Ramos (cell line): ENCODE measurements around the gene HMX1.

Experiments used
- in situ Hi-C: fragments of 300-500 bp; cut with MboI; formaldehyde crosslinking; loops from one replicate; pipeline ENCODE4 v1.14.3; 2022; ENCODE audit warnings: low sequenced_read_pairs; ENCODE audit not compliant: unreplicated experiment

HMX1 gene

DNA sequence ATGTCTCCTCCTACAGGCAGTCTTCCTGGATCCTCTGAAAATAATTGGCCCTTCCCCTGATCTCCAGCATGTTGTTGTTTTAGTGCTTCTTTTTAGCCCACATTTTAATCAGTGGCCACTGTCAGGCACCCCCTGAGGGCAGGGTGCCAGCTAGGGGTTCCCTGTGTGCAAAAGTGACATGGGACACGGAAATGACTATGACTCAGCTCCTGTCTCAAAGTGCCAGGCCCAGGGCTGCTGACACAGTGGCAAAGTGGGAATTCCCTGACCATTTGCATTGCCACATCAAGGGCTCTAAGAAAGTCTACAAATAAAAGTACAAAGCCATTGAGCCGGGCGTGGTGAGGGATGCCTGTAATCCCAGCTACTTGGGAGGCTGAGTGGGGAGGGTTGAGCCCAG, 24.8 kb downstream of the HMX1 start:
- in situ Hi-C loops, result no loop called here

DNA sequence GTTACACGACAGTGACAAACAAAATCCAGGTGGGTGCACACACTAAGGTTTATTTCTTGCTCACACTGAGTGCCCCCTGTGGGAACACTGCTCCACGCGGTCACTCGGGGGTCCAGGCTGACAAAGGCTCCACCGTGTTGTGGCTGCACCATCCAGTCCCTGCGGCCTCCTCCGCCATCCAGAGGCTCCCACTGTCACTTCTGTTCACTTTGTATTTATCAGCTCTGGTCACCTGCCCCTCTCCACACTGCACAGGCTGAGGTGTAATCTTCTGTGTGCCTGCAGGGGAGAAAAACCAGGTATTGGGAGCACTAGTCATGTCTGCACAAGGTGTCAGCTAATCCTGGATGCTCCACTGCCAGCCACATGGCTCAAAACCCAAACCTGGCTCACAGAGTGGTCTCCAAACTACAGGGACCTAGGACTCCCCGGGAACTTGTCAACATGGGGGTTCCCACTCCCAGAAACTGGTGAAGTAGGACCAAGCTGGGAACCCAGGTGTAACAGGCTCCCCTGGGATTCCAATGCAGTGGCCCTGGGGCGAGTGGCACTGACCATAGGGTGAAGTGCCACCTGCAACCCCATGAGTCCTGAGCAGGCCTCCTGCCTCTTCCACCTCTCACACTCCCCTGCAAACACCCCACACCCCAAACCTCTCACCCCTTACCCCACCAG, 25.5 kb downstream of the HMX1 start:
- in situ Hi-C loops, result no loop called here

DNA sequence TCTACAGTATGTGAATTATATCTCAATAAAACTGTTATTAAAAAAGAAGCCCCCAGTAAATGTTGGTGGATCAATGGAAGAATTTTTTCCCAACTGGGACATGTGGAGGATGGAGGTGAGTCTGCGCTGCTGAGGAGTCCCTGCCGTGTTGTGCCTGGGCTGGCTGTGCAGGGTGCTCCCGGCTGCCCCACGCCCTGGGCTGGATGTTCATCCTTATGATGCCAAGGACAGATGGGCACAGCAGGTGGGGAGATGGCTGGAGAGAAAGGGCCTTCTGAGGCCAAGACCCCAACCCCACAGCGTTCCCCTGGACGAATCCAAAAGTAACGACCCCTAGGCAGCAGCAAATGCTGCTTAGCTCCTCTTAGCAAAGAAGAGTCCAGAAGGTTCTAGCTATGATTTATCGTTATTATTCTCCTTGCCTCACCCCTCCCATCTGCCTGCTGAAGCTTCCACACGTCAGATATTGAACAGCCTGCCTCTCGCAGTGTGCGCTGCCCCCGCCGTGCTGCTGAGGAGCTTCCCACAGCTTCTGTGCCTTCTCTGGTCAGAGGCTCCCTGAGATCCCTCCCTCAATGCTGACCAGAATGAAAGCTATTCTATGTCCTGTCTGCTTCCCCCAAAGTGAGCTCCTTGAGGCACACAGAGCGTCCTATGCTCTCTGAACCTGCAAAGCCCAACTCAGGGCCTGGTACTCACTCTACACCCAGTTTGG, 26.5 kb downstream of the HMX1 start:
- in situ Hi-C loops, result no loop called here

DNA sequence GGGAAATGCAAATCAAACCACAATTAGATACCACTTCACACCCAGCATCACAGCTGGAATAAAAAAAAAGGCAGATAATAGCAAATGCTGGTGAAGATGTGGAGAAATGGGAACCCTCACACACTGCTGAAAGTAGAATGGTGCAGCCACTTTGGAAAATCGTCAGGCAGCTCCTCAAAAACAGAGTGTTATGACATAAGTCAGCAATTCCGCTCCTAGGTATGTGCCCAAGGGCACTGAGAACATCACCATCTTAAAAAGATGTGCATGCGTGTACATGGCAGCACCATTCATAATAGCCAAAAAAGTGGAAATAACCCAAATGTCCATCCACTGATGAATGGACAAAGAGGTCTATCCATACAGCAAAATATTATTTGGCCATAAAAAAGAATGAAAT, 28.0 kb downstream of the HMX1 start:
- in situ Hi-C loops, result no loop called here

DNA sequence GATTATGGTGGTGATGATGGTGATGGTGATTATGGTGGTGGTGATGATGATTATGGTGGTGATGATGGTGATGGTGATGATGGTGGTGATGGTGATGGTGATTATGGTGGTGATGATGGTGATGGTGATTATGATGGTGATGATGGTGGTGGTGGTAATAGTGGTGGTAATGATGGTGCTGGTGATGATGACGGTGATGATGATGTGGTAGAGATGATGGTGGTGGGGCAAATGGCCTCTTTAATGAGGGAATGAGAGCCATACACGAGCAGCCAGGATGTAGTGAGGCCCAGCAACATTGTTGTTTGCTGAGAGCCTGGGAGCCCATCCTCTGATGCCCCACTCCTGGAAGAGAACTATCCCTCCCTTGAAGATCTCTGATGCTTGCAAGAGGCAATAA, 29.0 kb downstream of the HMX1 start:
- in situ Hi-C loops, result no loop called here

DNA sequence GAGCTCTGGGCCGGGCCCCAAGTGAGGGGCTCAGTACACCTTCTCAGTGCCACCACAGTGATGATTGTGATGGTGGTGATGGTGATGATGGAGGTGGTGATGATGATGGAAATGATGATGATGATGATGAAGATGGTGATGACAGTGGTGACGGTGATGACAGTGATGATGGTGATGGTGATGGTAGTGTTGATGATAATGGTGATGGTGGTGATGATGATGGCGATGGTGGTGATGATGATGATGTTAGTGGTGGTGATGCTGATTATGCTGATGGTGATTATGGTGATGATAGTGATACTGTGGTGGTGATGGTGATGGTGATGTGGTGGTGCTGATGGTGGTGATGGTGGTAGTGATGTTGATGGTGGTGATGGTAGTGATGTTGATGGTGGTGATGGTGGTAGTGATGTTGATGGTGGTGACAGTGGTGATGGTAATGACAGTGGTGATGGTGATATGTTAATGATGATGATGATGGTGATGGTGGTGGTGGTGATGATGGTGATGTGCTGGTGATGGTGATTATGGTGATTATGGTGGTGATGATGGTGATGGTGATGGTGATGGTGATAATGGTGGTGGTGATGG, 29.9 kb downstream of the HMX1 start:
- in situ Hi-C loops, result no loop called here

DNA sequence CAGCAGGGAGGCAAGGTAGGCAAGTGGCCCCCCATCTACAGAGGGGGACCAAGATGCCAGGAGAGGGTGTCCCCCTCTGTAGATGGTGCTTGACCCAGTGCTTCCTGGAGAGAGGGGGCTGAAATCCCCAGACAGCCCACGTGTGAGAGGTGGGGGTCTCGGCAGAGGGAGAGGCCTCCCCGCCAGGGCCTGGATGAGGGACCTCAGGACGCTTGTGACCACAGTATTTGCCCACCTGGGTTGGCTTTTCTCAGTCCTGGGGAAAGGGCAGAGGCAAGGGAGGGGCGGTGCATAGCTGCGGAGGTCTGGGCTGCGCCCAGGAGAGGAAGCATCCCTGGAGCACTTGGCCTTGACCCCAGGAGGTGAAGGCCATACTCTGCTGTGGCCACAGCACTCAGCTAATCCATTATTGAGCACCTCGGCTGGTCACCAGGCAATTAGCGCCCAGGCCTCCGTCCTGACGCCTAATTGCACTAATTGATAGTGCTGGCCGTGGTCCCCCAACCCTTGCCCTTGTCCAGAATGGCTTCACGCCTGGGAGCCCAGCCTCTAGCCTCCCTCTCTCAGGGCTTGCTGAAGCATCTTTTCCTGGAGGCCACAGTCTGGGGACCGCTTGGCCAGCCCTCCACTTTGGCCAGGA, 30.7 kb downstream of the HMX1 start:
- in situ Hi-C loops, result no loop called here

DNA sequence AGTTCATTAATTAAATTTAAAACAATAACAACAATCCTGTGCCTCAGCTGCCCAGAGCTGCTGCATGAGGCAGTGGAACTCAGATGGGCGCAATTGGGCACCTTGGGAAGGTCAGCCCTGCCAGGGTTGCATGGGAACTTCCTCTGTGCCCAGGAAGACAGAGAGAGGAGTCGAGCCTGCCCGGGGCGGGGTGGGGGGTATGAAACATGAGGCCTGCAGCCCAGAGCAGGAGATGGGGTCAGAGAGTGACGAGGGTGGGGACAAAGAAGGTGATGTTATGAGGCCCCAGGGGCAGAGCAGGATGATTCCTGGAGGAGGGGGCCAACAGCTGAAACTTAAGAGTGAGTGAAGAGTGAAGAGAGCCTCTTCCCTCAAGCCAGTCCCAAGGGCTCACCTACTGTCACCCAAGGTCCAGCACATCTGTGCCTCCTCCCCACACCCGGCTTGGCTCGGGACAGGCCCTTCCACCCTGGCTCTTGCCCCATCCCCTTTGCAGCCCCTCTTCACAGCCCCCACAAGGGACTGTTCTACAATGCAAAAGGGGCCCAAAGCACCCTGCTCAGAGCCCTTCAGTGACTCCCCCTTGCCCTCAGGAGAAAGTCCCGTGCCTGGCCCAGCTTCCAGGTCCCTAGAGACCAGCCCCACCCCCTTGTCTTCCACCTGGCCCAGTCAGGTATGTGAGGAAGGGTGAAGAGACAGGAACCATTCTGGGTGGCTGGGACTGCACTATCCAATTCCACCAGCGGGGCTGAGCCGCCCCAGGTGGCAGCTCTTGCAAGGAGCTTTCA, 31.4 kb downstream of the HMX1 start:
- in situ Hi-C loops, result no loop called here

DNA sequence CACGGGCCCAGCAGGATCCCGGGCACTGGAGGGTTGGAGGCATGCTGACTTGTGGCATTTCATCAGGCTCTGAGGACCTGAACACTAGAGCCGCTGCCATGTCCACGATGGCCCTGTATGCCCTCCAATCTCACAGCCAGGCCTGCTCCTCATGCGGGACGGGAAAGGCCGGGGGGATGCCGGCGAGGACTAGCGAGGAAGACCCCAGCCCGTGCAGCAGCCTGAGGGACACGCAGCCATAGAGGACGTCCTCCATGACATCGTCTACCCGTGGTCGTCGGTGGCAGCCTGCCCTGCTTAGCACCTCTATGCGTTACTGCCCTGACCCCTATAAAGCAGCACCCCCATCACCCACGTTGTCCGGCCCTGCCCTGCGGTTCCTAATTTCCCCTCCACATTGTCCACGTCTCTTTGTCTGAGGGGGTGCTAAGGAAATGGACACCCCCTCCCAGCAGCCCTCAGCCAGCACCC, 32.6 kb downstream of the HMX1 start:
- in situ Hi-C loops, result no loop called here

DNA sequence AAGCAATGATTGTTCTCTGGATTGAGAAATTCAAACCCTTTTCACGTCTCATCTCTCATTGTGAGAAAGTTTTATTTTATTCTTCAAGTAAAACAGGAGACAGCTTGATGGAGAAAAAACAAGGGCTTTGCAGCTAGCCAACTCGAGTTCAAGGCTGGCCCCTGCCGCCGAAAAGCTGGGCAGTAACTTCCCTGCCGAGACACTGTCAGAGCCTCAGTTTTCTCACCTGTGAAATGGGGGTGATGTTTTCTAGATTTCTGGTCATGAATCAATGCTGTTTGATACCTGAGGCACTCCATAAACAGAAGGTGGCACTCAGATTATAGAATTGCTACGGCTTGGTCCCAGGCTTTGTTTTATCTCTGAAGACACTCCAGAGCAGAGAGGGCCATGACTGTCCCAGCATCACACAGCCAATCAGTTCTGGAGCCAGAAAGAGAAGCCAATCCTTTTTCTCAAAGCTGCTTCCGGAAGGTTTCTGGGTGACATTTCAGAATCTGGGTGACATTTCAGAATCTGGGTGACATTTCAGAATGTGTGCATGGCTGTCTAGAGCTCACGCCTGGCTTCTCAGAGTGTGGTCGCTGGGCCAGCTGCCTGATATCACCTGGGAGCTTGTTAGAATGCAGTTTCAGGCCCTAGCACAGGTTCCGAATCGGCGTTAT, 33.2 kb downstream of the HMX1 start:
- in situ Hi-C loops, result no loop called here

DNA sequence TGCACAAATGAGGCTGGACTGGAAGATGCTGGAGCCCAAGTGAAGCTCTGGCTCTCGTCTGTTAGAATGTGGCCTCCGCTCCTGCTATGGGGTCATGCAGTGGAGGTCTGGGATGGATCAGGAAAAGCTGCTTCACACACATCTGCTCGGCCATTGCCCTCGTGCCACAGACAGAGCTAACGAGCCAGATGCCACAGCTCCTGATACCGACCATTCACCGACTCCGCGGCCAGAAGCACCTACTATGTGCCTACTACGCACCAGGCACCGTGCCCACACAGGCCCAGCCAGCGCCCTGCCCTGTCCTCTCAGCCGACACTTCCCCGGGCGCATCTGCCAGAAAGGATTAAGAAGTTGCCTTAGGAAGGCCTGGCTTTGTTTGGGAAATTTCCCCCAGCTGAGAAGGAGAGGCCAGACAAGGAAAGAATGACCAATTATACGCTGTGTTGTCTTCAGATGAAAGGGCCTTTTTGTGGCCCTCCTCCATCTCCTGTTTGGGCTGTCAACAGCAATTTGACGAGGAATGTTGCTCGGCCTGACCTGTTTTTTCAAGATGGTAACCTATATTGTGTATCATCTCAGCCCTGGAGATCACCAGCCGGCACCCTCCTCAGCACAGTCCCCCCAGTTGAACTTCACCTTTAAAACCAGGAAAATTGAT, 34.3 kb downstream of the HMX1 start:
- in situ Hi-C loops, result no loop called here

DNA sequence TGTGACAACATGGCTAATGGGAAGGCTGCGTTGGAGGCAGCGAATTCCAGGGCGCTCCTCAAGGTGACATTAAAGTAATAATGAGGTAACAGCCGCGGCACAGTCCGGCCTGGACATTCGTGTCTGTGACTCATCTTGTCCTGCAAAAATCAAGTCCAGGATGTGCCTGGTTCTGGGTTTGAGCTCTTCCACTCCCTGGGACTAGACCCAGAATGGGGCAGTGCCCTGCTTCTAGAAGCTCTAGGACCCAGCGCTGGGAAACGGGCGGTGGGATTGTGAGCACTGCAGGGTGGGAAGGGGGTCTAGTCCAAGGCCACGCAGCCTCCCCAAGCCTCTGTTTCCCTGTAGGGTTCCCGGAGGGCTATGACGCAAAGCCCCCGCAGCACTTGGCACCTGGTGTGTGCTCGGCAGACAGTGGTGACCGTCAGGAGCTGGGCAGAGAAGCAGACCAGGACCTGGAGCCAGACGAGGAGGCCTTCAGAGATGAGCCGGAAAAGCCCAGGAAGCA, 34.9 kb downstream of the HMX1 start:
- in situ Hi-C loops, result no loop called here

DNA sequence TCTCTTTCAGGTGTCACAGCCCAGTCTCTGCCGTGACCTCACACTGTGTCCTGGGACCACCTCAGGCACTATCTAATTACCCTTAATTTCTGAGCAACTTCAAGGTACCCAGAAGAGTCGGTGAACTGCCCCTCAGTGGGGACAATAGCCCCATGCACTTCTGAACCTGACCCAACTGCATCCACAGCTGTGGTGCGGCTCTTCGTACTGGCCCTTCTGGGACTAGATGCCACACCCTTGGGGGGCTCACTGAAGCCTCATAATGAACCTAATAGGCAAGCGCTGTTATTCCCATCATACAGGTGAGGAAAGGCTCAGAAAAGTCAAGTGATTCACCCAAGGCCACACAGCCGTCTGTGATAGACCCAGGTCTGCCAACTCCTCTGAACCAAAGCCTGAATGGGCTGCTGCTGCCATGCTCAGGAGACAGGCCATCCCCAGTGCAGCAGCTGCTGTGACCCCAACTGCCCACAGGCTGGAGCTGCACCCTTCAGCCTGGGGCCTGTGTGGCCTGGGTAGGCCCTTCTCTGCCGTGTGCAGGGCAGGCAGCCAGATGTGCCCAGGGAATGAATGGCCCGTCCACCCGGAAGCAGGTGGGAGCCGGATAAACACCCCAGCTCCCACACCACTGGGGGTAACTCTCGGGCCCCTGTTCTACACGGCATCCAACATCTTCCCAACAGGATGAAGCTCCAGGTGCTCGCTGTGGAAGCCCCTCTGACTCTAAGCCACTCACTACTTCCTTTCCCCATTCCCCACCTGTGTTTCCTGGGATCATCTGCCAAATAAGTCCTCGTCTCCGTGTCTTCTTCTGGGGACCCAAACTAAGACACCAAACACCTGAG, 35.9 kb downstream of the HMX1 start:
- in situ Hi-C loops, result no loop called here

DNA sequence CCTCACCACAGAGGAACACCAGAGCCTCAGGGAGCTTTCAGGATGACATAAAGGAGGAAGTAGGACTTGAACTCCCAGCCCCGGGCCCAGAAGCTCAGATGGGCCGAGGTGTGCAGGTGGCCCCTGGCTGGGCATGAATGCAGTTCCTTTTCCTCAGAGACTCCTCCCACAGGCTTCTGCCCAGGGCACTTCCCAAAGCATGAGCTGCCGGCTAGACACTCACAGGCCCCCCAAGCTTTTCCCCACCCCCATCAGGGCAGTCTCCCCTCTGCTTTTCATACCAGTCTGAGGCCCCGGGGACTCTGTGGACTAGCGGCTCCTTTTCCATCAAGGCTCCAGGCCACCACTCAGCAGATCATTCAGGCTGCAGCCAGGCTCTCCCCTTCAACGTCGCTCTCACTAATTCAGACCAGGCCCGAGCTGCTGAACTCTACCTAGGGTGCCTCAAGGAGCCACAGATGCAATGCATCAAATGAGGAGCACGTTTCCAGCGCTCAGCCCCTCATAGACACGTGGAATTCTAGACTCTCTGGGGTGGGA, 36.9 kb downstream of the HMX1 start:
- in situ Hi-C loops, result no loop called here

DNA sequence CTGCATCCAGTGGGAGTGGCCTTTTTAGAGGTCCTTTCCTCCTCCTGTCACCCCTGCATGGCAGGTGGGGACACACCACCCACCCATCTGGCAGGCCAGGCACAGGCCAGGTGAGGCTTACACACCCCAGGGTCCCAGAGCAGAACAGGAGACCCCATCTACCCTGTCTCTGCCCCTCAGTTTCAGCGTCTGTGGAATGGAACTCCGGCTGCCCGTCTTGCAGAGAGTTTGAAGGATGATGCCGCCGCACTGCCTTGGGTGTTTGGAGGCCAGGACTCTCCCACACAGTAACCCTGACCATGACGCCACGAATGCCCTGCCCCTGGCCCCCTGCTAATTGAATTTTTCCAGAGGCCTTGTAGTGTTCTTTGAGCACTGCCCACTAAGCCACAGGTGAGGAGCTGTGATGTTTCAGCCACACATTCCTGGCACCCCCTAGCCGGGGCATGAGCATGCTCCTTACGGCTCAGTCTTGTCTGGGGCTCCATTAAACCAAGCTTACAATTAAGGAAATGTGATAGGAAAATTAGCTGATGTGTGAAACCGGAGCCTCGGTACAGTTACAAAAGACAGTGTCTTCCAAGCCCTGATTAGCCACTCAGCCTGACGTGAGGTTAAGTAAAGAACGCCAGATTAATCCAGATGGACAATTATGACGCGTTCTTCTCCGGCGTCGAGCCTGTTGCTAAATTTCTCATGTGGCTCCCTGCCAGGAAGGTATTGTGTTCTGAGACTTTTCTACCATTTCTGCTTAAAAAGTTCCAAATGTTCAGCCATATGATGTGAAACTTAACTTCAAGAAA, 39.3 kb downstream of the HMX1 start:
- in situ Hi-C loops, result no loop called here

DNA sequence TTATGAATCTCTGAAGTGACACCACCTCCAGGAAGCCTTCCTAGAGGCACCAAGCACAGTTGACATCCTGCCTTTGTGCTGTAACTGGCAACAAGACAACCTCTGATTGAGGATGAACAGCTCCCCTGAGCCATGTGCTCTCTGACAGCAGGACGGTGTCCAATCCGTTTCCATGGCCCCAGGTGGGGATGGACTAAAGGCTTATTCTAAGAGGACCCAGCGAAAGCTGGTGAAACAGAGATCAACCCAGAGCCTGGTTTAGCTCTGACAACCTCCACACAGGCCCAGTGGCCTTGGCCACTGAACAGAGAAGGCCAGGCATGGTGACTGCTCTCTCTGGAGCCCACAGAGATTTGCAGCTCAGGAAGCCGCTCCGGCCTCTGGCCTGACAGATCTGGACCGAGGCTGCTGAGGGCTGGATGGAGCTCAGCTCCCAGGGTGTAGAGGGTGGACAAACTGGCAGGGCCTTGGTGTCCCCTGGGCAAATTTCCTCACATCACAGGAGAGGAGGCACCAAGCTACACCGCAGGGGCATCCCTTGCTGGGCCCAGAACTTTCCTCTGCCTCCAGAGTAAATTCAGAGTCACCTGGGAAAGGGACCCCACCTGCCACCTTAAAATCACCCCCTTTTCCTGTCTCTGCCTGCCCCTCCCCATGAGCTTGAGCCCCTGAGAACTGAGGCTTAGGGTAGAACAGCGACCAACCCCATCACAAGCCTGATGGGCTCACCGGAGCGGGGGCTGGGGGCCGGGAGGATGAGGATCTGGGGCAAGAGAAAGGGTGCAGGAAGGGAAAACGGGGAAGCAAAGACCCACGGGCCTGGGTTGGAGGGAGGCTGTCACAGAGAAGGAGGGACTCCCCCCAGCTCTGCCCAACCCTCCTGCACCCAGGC, 40.2 kb downstream of the HMX1 start:
- in situ Hi-C loops, result no loop called here
